ENCODE results near the gene TMEM18.

TMEM18 gene

DNA sequence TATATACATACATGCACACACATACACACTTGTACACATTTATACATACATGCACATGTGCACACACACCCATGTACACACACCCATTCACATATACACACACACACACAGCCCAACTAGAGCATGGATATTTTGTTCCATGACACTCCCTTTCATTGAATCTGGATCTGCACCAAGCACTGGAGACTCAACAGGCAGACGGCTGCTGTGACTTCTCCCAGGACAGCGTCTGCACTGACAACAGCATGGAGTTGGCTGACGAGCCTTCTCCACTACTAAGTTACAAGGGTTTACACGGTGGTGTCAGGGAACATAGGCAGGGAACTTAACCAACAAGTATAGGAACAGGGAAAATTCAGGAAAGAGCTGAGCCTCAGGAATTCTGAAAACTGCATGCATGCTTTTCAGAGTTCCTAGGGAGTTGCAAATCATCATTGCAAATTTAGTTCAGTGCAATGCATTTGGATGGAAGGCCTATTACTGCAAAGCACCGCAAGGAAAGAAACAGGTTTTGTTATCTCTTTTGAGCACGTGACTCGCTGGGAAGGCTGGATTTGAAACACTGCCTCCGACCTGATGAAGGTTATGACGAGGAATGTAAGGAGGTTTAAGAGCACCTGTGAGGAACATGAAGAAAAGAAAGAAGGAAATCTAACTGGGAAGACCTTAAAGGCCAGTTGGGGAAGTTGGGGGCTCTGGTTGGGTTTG is 35.9 kb downstream of the TMEM18 start:
- in situ Hi-C loops (cut with HindIII; ENCODE audit: low pct_unique_long_range_greater_than_20kb, low sequenced_read_pairs): no loop called here

DNA sequence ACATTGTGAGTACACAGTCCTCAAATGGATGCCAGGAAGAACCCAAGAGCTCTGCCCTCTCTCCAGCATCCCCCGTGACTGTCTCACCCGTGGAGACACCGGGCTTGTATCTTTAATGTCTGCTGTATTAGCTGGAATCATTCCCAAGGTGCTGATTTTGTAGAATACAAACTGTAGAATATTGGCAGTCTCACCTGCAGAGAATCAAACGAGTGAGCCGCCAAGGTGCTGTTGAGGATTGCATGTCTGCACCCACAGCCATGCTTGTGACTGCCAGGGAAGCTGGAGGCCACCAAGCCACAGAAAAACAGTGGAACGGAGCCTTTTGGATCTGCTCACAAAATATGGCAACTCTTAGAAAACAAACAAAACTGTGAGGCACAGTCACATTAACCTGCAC is 37.5 kb downstream of the TMEM18 start:
- no peak for DNase-seq (ENCODE audit: low read depth in 1 of 2, low spot score in 1 of 2)
- in situ Hi-C loops (cut with HindIII; ENCODE audit: low pct_unique_long_range_greater_than_20kb, low sequenced_read_pairs): no loop called here
- TF ChIP-seq JUND (IDR thresholded peaks at IDR 0.05; ENCODE audit: low read depth): no peak

More for the DNA sequence above, 35.9 kb downstream of the TMEM18 start:
- no peak for DNase-seq (ENCODE audit: low read depth in 1 of 2, low spot score in 1 of 2)
- no peak for TF ChIP-seq JUND (IDR thresholded peaks at IDR 0.05; ENCODE audit: low read depth)

DNA sequence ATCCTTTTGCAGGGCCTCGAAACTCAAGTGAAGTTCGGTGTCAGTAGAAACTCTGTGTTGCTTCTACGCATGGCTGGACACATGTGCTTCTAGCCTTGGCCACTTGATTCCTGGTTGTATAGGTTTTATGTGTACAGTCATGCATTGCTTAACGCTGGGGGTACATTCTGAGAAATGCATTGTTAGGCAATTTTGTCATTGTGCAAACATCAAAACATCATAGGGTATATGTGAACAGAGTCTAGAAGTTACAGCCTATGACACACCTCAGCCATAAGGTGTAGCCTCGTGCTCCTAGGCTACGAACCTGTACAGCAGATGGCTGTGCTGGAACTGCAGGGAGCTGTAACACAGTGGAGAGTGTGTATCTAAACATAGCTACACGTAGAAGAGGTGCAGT is 39.4 kb downstream of the TMEM18 start:
- TF ChIP-seq JUND (IDR thresholded peaks at IDR 0.05; ENCODE audit: low read depth): no peak
- in situ Hi-C loops (cut with HindIII; ENCODE audit: low pct_unique_long_range_greater_than_20kb, low sequenced_read_pairs): no loop called here
- no peak for DNase-seq (ENCODE audit: low read depth in 1 of 2, low spot score in 1 of 2)

DNA sequence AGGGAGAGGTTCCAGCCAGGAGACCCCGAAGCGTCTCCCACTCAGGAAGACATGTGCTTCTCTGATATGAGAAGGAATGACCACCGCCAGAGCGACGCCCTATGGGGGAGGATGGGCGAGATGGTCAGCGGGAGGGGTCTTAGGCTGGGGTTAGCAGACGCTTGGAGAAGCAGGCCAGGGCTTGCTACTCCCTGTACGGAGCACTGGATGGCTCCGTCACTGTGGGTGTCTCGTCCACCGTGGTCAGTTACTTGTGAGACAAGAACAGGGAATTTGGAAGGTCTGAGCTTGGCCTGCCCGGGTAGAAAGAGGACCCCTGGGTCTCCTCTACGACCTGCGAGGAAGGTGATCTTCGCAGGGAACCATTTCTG is 39.8 kb downstream of the TMEM18 start:
- DNase-seq (ENCODE audit: low read depth in 1 of 2, low spot score in 1 of 2): no peak
- no peak for TF ChIP-seq JUND (IDR thresholded peaks at IDR 0.05; ENCODE audit: low read depth)
- in situ Hi-C loops (cut with HindIII; ENCODE audit: low pct_unique_long_range_greater_than_20kb, low sequenced_read_pairs): no loop called here

DNA sequence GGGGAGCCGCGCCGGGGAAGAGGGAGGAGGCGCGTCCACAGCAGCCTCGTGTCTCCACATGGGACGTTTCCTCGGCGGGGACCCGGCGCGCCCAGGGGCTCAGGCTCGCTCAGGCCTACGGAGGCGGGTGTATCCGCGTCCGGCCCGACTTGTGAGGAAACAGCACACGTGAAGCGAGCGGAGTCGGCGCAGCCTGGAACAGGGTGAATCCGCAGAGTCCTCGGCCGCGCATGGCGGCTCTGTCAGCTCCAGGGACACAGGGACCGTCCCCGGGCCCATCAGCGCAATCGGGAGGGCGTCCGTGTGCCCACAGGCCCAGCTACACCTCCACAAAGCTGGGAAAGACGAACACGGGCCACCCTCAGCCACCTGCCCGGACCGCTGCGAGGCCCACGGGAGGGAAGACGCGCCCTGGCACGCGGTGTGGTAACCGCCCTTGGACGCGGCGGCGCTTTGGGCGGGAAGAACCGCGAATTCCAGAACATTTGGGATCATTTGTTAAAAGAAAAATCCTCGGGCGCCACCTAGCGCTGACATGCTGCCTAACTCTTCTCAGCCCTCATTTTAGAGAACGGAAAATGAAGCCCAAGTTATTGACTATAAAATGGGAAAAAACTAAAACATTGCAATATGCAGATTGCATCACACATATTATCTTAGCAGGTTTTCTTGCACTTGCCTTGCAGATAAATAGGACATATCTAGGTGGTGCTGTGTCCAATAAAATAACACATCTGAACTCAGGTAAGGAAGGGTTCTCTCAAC is 40.4 kb downstream of the TMEM18 start:
- in situ Hi-C loops (cut with HindIII; ENCODE audit: low pct_unique_long_range_greater_than_20kb, low sequenced_read_pairs): no loop called here
- DNase-seq (ENCODE audit: low read depth in 1 of 2, low spot score in 1 of 2): peak; percentile 72 to 79
- no peak for TF ChIP-seq JUND (IDR thresholded peaks at IDR 0.05; ENCODE audit: low read depth)

DNA sequence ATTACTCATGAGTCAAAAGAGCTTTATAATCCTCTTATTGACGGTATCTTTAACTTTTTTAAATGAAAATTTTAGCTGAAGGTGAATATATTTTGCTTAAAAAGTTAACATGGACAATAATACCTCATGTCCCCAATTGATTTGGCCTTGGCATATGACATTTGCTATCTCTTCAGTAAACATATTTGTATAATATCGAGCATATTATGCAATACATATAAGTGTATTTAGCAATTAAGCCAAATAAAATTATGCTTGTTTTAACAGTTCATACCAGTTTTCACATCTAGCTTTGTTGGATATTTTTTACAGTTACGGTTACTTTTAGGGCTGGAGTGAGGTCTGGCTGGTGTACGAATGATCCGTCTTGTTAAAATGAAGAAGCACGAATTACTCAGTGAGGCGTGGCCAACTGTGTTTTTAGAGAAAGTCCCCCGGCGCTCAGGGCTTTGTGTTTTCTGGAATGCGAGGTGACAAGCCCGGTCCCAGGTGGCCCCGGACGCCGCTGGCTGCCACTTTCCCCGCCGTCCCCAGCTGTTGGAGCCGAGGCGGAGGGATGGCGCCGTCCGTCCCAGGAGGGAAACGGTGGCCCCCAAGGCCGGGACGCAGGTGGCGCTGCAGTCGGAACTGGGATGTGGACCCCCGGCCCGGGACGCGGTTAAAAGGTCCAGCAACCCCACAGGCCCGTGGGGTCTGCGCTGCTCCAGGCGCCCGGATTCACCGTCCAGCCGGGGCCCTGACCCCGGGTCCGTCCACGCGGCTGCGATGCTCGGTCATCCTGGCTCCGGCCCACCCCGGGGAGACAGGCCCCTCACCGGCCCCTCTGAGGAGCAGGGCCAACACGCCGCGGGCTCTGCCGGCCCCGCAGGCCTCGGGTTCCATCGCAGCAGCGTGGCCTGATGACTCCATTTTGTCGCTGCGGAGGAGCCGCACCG is 41.3 kb downstream of the TMEM18 start:
- in situ Hi-C loops (cut with HindIII; ENCODE audit: low pct_unique_long_range_greater_than_20kb, low sequenced_read_pairs): no loop called here
- no peak for DNase-seq (ENCODE audit: low read depth in 1 of 2, low spot score in 1 of 2)
- no peak for TF ChIP-seq JUND (IDR thresholded peaks at IDR 0.05; ENCODE audit: low read depth)

DNA sequence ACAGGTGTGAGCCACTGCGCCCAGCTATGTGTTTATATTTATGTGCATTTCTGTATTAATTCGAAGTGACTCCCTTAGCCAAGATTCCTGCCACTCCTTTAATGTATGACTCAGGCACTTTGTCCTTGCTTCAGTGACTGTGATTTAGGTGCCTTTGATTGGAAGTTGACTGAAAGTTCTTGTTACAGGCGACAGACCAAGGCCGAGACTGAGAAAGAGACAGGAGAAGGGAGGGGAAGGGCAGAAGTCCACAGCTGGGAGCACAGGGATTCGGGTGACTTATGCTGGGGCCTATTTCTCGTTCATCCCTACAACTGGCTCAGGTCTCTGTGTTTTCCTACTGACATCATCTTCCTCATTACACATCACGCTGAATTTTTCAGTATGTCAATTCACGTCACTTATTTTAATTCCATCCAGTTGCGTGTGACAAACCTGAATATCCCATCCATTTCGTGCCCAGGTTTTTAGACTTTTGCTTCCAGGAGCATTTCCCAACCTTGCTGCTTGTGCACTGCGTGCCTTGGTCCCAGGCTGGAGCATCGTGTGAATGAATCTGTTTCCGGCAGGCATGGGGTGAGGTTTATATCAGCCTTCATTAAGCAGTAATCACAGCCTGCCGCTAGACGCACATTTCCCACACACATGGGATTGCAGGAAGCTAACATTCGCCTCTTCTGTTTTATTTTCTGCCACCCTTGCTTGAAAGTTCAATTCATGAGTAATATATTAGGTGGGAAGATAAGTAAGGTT is 42.4 kb downstream of the TMEM18 start:
- TF ChIP-seq JUND (IDR thresholded peaks at IDR 0.05; ENCODE audit: low read depth): no peak
- no peak for DNase-seq (ENCODE audit: low read depth in 1 of 2, low spot score in 1 of 2)
- in situ Hi-C loops (cut with HindIII; ENCODE audit: low pct_unique_long_range_greater_than_20kb, low sequenced_read_pairs): no loop called here

DNA sequence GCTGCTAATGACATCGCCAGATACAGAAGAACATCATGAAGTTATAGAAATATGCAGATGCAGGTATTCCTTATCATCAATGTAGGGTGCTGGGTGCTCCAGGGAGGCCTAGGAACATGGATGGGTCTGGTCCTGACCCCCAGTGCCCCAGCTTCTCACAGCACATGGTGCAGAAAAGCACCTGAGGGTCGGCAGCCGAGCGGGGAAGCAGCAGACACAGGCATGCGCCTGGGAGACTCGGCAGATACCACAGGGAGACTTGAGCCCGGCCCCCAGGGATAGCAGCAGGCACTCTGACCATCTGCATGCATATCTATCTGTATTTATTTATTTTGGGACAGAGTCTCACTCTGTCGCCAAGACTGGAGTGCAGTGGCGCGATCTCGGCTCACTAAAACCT is 43.2 kb downstream of the TMEM18 start:
- in situ Hi-C loops (cut with HindIII; ENCODE audit: low pct_unique_long_range_greater_than_20kb, low sequenced_read_pairs): no loop called here
- TF ChIP-seq JUND (IDR thresholded peaks at IDR 0.05; ENCODE audit: low read depth): no peak
- no peak for DNase-seq (ENCODE audit: low read depth in 1 of 2, low spot score in 1 of 2)

DNA sequence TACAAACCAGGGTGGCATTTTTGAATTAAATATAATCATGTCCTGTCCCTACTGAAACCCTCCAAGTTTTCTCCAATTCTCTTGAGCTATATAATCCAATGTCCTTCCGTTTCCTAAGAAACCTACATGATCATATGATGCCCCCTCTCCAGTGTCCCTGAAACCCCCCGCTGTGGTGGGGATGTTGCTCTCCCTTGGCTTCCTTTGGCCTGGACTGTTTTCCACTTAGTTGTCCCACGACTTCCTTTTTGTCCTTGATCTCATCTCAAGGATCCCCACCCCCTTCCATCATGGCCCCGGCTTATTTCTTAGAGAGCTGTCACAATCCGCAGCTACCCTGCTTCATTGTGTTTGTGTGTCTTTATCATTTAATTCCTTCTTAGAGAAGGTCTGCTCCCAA is 43.8 kb downstream of the TMEM18 start:
- TF ChIP-seq JUND (IDR thresholded peaks at IDR 0.05; ENCODE audit: low read depth): no peak
- in situ Hi-C loops (cut with HindIII; ENCODE audit: low pct_unique_long_range_greater_than_20kb, low sequenced_read_pairs): no loop called here
- DNase-seq (ENCODE audit: low read depth in 1 of 2, low spot score in 1 of 2): no peak

DNA sequence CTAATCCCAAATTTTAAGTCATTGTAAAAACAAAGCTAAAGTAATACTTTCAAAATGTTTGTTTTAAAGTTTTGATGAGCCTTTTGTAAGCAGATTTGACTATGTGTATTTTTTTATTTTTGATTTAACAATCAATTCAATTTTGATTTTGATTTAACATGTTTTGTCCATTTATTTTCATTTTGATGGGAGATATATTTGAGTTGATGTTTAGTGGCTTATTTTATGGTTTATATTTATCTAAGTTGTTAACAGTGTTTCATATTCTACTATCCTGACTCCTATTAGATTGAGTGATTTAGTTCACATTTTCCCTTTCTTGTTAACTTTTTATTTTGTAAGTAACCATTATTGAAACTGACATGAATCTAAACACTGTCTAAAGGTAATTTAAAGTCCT is 44.7 kb downstream of the TMEM18 start:
- in situ Hi-C loops (cut with HindIII; ENCODE audit: low pct_unique_long_range_greater_than_20kb, low sequenced_read_pairs): no loop called here
- DNase-seq (ENCODE audit: low read depth in 1 of 2, low spot score in 1 of 2): no peak
- no peak for TF ChIP-seq JUND (IDR thresholded peaks at IDR 0.05; ENCODE audit: low read depth)

DNA sequence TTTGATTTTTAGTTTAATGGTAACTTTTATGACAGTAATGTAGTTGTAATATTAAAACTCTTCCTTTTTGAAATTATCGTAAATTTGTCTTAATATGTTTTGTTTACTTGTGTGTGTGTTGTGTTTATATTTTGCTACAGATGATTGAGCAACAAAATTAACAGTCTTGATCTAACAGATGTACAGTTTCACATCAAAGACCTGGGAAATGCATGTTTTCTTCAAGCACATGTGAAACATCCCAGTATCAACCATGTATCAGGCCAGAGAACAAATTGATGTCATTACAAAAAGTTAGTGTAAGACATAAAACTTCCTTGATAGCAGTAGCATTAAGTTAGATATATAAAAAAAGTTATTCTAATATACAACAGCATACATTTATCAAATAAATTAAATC is 45.5 kb downstream of the TMEM18 start:
- in situ Hi-C loops (cut with HindIII; ENCODE audit: low pct_unique_long_range_greater_than_20kb, low sequenced_read_pairs): no loop called here
- DNase-seq (ENCODE audit: low read depth in 1 of 2, low spot score in 1 of 2): no peak
- TF ChIP-seq JUND (IDR thresholded peaks at IDR 0.05; ENCODE audit: low read depth): no peak
